Measurements from ENCODE around the gene RPTOR.

The RPTOR gene

GRCh38 chr17:80887639-80888175, 343.1 kb downstream of the RPTOR start:
- no peak for DNase-seq

- no peak for DNase-seq
These were observed 343.9 kb downstream of the RPTOR start for GRCh38 chr17:80888276-80889160.

GRCh38 chr17:80889231-80890195, 344.9 kb downstream of the RPTOR start:
- DNase-seq = no peak

- DNase-seq = no peak
These were observed 345.7 kb downstream of the RPTOR start for GRCh38 chr17:80890196-80890920.

- DNase-seq = no peak
These were observed 346.3 kb downstream of the RPTOR start for GRCh38 chr17:80890921-80891396.

GRCh38 chr17:80891397-80892018, 346.9 kb downstream of the RPTOR start:
- peak; percentile 64 for DNase-seq

GRCh38 chr17:80892019-80892855, 347.6 kb downstream of the RPTOR start:
- DNase-seq = peak; percentile 77

- no peak for DNase-seq
These were observed 348.4 kb downstream of the RPTOR start for GRCh38 chr17:80892900-80893603.

GRCh38 chr17:80893604-80894438, 349.2 kb downstream of the RPTOR start:
- DNase-seq = no peak

- DNase-seq = no peak
These were observed 349.7 kb downstream of the RPTOR start for GRCh38 chr17:80894439-80894721.

- no peak for DNase-seq
These were observed 350.1 kb downstream of the RPTOR start for GRCh38 chr17:80894726-80895125.

GRCh38 chr17:80895366-80895765, 350.7 kb downstream of the RPTOR start:
- no peak for DNase-seq

- DNase-seq = no peak
These were observed 354.1 kb downstream of the RPTOR start for GRCh38 chr17:80898716-80899115.

- DNase-seq = peak; percentile 55
These were observed 355.0 kb downstream of the RPTOR start for GRCh38 chr17:80899402-80900268.

- DNase-seq = no peak
These were observed 356.7 kb downstream of the RPTOR start for GRCh38 chr17:80901319-80901718.

GRCh38 chr17:80902197-80902962, 357.7 kb downstream of the RPTOR start:
- no peak for DNase-seq

- no peak for DNase-seq
These were observed 358.4 kb downstream of the RPTOR start for GRCh38 chr17:80902963-80903611.

All from CD4-positive, alpha-beta T cell treated with Interleukin-15 for 1 hour (primary cell).